HCT116 (cell line): Measurements from ENCODE around the gene NSG2. TPM values are rescaled to one million over a fixed set of nuclear protein-coding genes. Genes with fewer than 3 reads are reported as not detected.

Source experiments
- ATAC-seq: fragments of 200-7000 bp; cut with Tn5 transposase; 2 replicates; pipeline ENCODE4 v1.9.1; 2020; ENCODE audit warnings: mild to moderate bottlenecking, moderate library complexity
- BruUV-seq: library from RNA; stranded (reverse); fragments of 400-500 nt; replicated peaks from 2 replicates; lab custom pipeline; 2021; lab: Mats Ljungman, UMichigan
- CTCF ChIA-PET: fragments of 300-600 bp; sonication (Branson Sonifier 250); formaldehyde crosslinking; loops from one replicate; lab custom pipeline; 2021; ENCODE audit warnings: antibody characterized with exemption; lab: Charles Lee
- POLR2A ChIA-PET: fragments of 300-600, 350-600 bp; sonication (Branson Sonifier 250); formaldehyde crosslinking; loops from one replicate; lab custom pipeline; 2021; ENCODE audit warnings: antibody characterized with exemption; lab: Charles Lee
- RAD21 ChIA-PET, 2 experiments: fragments of 300-600 bp; sonication (Branson Sonifier 250); formaldehyde crosslinking; loops; one replicate each; lab custom pipeline; 2023; ENCODE audit warnings: low total read pairs in 2 of 2; ENCODE audit not compliant: uncharacterized antibody in 2 of 2, unreplicated experiment in 2 of 2, low non-redundant PET in 1 of 2; lab: Charles Lee
- DNase-seq: peaks from one replicate; pipeline ENCODE4 v3.0.0-alpha.2; 2010; ENCODE audit warnings: low read depth, low spot score
- H2AFZ ChIP-seq: fragments of 200-600 bp; shearing (Covaris generic), sonication (generic); 2 replicates; pipeline ENCODE4 v1.6.1; 2017; ENCODE audit warnings: low read depth, mixed run types, mixed read lengths, antibody characterized with exemption, low read length; ENCODE audit not compliant: poor library complexity, severe bottlenecking
- H3K27ac ChIP-seq: 2 replicates; pipeline ENCODE4 v1.5.1; 2012; ENCODE audit warnings: low read depth, low read length
- H3K27me3 ChIP-seq: fragments of 200-600 bp; sonication (generic); 2 replicates; pipeline ENCODE4 v1.6.1; 2016; ENCODE audit warnings: mixed run types, low read length, mixed read lengths; ENCODE audit not compliant: insufficient read depth
- H3K36me3 ChIP-seq, 2 experiments: fragments of 200-500 bp in 1 of 2; fragments of 200-600 bp in 1 of 2; sonication (Bioruptor generic) in 1 of 2; sonication (generic) in 1 of 2; 2 replicates each; pipeline versions ENCODE4 v1.5.1 to v1.6.1; 2014 to 2016; ENCODE audit warnings: low read length in 2 of 2, inconsistent platforms in 1 of 2, mixed read lengths in 1 of 2, mixed run types in 1 of 2; ENCODE audit not compliant: insufficient read depth in 2 of 2, control insufficient read depth in 1 of 2
- H3K4me1 ChIP-seq, 2 experiments: fragments of 200-600 bp in 1 of 2; sonication (generic) in 1 of 2; 2 replicates each; pipeline versions ENCODE4 v1.5.1 to v1.6.1; 2012 to 2017; ENCODE audit warnings: low read length in 2 of 2, inconsistent platforms in 1 of 2, mild to moderate bottlenecking in 1 of 2, mixed read lengths in 1 of 2, mixed run types in 1 of 2, moderate library complexity in 1 of 2; ENCODE audit not compliant: insufficient read depth in 2 of 2, control insufficient read depth in 1 of 2
- H3K4me2 ChIP-seq: fragments of 200-600 bp; sonication (generic); 2 replicates; pipeline ENCODE4 v1.6.1; 2017; ENCODE audit warnings: mixed run types, low read length, mixed read lengths
- H3K4me3 ChIP-seq, 2 experiments: fragments of 200-600 bp in 1 of 2; sonication (generic) in 1 of 2; replicated peaks in 1 of 2; 2 replicates each; pipeline ENCODE4 v1.5.1; 2011 to 2016; ENCODE audit warnings: low read length in 2 of 2, control low read depth in 1 of 2, low read depth in 1 of 2, mild to moderate bottlenecking in 1 of 2, mixed read lengths in 1 of 2, mixed run types in 1 of 2
- H3K79me2 ChIP-seq: fragments of 200-600 bp; sonication (generic); 2 replicates; pipeline ENCODE4 v1.6.1; 2017; ENCODE audit warnings: mild to moderate bottlenecking, mixed run types, low read length, moderate library complexity, mixed read lengths; ENCODE audit not compliant: insufficient read depth
- H3K9ac ChIP-seq: fragments of 200-600 bp; sonication (generic); 2 replicates; pipeline ENCODE4 v1.6.1; 2016; ENCODE audit warnings: low read length, mixed read lengths
- H3K9me2 ChIP-seq: fragments of 200-600 bp; sonication (generic), shearing (Covaris generic); 2 replicates; pipeline ENCODE4 v1.6.1; 2017; ENCODE audit warnings: mixed run types, mild to moderate bottlenecking, moderate library complexity; ENCODE audit not compliant: insufficient read depth
- H3K9me3 ChIP-seq, 2 experiments: fragments of 200-500 bp in 1 of 2; fragments of 200-600 bp in 1 of 2; sonication (Bioruptor generic) in 1 of 2; sonication (generic) in 1 of 2; 2 replicates each; pipeline ENCODE4 v1.6.1; 2014 to 2017; ENCODE audit warnings: low read length in 2 of 2, mixed read lengths in 2 of 2, inconsistent platforms in 1 of 2, low read depth in 1 of 2, mild to moderate bottlenecking in 1 of 2, mixed run types in 1 of 2, moderate library complexity in 1 of 2; ENCODE audit not compliant: control insufficient read depth in 1 of 2, insufficient read depth in 1 of 2
- H4K20me1 ChIP-seq: fragments of 200-600 bp; sonication (generic), shearing (Covaris generic); 2 replicates; pipeline ENCODE4 v1.6.1; 2017; ENCODE audit warnings: mixed run types, mild to moderate bottlenecking, moderate library complexity; ENCODE audit not compliant: insufficient read depth
- CEBPB ChIP-seq: IDR thresholded peaks from 2 replicates; pipeline ENCODE4 v1.6.1; 2012; ENCODE audit warnings: low read depth
- CTCF ChIP-seq, 3 experiments: fragments of 200-600 bp in 1 of 3; sonication (generic) in 1 of 3; IDR thresholded peaks in 2 of 3; conservative IDR thresholded peaks in 1 of 3; 2 replicates each; pipeline ENCODE4 v1.5.1; 2012 to 2017; ENCODE audit warnings: low read depth in 2 of 3, low read length in 2 of 3, antibody characterized with exemption in 1 of 3, borderline replicate concordance in 1 of 3, control low read depth in 1 of 3, mild to moderate bottlenecking in 1 of 3, mixed read lengths in 1 of 3, mixed run types in 1 of 3, moderate library complexity in 1 of 3; ENCODE audit not compliant: insufficient read depth in 1 of 3
- ELF1 ChIP-seq: IDR thresholded peaks from 2 replicates; pipeline ENCODE4 v1.6.1; 2012; ENCODE audit warnings: low read depth, borderline replicate concordance
- EZH2 ChIP-seq: fragments of 200-600 bp; sonication (generic); IDR thresholded peaks from 2 replicates; pipeline ENCODE4 v1.6.1; 2017; ENCODE audit warnings: antibody characterized with exemption, mixed run types
- JUND ChIP-seq: IDR thresholded peaks from 2 replicates; pipeline ENCODE4 v1.6.1; 2012
- MAX ChIP-seq: IDR thresholded peaks from 2 replicates; pipeline ENCODE4 v1.6.1; 2012
- POLR2AphosphoS5 ChIP-seq: IDR thresholded peaks from 2 replicates; pipeline ENCODE4 v1.6.1; 2011; ENCODE audit warnings: mild to moderate bottlenecking, low read depth, low read length, moderate library complexity
- RAD21 ChIP-seq: IDR thresholded peaks from 2 replicates; pipeline ENCODE4 v1.6.1; 2012; ENCODE audit warnings: low read depth, mild to moderate bottlenecking
- SP1 ChIP-seq: IDR thresholded peaks from 2 replicates; pipeline ENCODE4 v1.6.1; 2012; ENCODE audit warnings: low read depth
- SRF ChIP-seq: IDR thresholded peaks from 2 replicates; pipeline ENCODE4 v1.6.1; 2012; ENCODE audit warnings: low read depth
- TCF7L2 ChIP-seq: IDR thresholded peaks from 2 replicates; pipeline ENCODE4 v1.7.0; 2011; ENCODE audit warnings: borderline replicate concordance, inconsistent platforms; ENCODE audit not compliant: insufficient read depth, insufficient read length; ENCODE audit errors: extremely low read depth
- YY1 ChIP-seq: IDR thresholded peaks from 2 replicates; pipeline ENCODE4 v1.6.1; 2011; ENCODE audit warnings: low read length, low read depth, moderate library complexity, mild to moderate bottlenecking; ENCODE audit not compliant: insufficient replicate concordance; ENCODE audit errors: extremely low read depth
- ZBTB33 ChIP-seq: IDR thresholded peaks from 2 replicates; pipeline ENCODE4 v1.6.1; 2011; ENCODE audit warnings: mild to moderate bottlenecking, low read length, moderate library complexity; ENCODE audit not compliant: insufficient replicate concordance; ENCODE audit errors: extremely low read depth
- ZNF274 ChIP-seq: fragments of 200-500 bp; sonication (Bioruptor generic); IDR thresholded peaks from 2 replicates; pipeline ENCODE4 v1.6.1; 2014; ENCODE audit warnings: mild to moderate bottlenecking, low read depth, low read length, inconsistent platforms
- intact Hi-C: fragments of 100-400 bp; cut with micrococcal nuclease; formaldehyde crosslinking; loops from 2 replicates; pipeline ENCODE4 v1.10.0; 2022
- total RNA-seq: library from RNA; stranded (reverse); gene quantifications from one replicate; pipeline ENCODE4 v1.2.1, GENCODE V29; 2021; ENCODE audit not compliant: unreplicated experiment
- TF ChIP-seq, protein P1 (sequence below): IDR thresholded peaks from 2 replicates; pipeline ENCODE4 v1.6.1; 2012; ENCODE audit warnings: low read depth
- TF ChIP-seq, protein P2 (sequence below): IDR thresholded peaks from 2 replicates; pipeline ENCODE4 v1.6.1; 2012

NSG2 gene
- total RNA-seq, 1 experiment from 2014 or later, result not detected

DNA sequence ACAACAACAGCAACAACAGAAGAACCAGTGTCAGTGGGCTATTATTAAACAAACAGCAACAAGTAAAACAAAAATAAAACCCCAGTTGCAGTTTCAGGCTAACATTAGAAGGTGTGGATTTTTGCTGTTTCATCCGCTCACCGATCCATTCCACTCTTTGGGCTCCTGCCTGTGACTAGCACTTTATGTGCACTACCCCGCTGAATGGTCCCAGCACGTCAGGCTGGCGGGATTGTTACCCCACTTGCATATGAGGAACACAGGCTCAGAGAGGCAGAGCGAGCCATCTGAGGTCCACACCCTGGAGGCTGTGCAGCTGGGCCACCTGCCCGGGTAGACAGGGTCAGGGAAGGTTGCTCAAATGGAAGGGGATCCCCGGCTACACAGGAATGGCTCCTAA lies 26.0 kb downstream of the NSG2 start:
- H3K27me3 ChIP-seq, result peaks cover 10% of the 10 kb centered on the region; the same call in 1 of the 2 replicates
- ChIA-PET RAD21 (no interaction called here), CTCF (no interaction called here), POLR2A (no interaction called here)
- ATAC-seq, result no peak
- H3K4me3 ChIP-seq, result no peak overlapping the region
- H3K27ac ChIP-seq, result no peak overlapping the region
- H3K9me2 ChIP-seq, result no peaks in the 10 kb centered on the region
- H2AFZ ChIP-seq, result no peak overlapping the region
- intact Hi-C loops, result no loop called here
- H3K4me1 ChIP-seq, result no peaks in the 10 kb centered on the region
- TF ChIP-seq EZH2 (no peak), ZBTB33 (no peak), CEBPB (no peak), SP1 (no peak), CTCF (IDR thresholded peaks at IDR 0.05 in 2 of 3, conservative IDR thresholded peaks at IDR 0.05 in 1 of 3; ENCODE audit: borderline replicate concordance in 1 of 3, insufficient read depth in 1 of 3, low read depth in 2 of 3, low read length in 2 of 3) (no peak), YY1 (no peak), MAX (no peak), POLR2AphosphoS5 (no peak), RAD21 (no peak), TCF7L2 (no peak), ZNF274 (no peak), JUND (no peak), ELF1 (no peak), SRF (no peak)
- TF ChIP-seq, protein P1, sequence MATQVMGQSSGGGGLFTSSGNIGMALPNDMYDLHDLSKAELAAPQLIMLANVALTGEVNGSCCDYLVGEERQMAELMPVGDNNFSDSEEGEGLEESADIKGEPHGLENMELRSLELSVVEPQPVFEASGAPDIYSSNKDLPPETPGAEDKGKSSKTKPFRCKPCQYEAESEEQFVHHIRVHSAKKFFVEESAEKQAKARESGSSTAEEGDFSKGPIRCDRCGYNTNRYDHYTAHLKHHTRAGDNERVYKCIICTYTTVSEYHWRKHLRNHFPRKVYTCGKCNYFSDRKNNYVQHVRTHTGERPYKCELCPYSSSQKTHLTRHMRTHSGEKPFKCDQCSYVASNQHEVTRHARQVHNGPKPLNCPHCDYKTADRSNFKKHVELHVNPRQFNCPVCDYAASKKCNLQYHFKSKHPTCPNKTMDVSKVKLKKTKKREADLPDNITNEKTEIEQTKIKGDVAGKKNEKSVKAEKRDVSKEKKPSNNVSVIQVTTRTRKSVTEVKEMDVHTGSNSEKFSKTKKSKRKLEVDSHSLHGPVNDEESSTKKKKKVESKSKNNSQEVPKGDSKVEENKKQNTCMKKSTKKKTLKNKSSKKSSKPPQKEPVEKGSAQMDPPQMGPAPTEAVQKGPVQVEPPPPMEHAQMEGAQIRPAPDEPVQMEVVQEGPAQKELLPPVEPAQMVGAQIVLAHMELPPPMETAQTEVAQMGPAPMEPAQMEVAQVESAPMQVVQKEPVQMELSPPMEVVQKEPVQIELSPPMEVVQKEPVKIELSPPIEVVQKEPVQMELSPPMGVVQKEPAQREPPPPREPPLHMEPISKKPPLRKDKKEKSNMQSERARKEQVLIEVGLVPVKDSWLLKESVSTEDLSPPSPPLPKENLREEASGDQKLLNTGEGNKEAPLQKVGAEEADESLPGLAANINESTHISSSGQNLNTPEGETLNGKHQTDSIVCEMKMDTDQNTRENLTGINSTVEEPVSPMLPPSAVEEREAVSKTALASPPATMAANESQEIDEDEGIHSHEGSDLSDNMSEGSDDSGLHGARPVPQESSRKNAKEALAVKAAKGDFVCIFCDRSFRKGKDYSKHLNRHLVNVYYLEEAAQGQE, result no peak
- TF ChIP-seq, protein P2, sequence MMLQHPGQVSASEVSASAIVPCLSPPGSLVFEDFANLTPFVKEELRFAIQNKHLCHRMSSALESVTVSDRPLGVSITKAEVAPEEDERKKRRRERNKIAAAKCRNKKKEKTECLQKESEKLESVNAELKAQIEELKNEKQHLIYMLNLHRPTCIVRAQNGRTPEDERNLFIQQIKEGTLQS, result no peak
- DNase-seq, result no peak
- H3K9me3 ChIP-seq, result no peaks in the 10 kb centered on the region
- H3K9ac ChIP-seq, result no peak overlapping the region
- no peaks in the 10 kb centered on the region for H3K79me2 ChIP-seq
- no TSS peak for BruUV-seq
- no peaks in the 10 kb centered on the region for H3K36me3 ChIP-seq
- H4K20me1 ChIP-seq, result no peaks in the 10 kb centered on the region
- H3K4me2 ChIP-seq, result no peak overlapping the region
